ENCODE data around the gene NOSIP.

DNA sequence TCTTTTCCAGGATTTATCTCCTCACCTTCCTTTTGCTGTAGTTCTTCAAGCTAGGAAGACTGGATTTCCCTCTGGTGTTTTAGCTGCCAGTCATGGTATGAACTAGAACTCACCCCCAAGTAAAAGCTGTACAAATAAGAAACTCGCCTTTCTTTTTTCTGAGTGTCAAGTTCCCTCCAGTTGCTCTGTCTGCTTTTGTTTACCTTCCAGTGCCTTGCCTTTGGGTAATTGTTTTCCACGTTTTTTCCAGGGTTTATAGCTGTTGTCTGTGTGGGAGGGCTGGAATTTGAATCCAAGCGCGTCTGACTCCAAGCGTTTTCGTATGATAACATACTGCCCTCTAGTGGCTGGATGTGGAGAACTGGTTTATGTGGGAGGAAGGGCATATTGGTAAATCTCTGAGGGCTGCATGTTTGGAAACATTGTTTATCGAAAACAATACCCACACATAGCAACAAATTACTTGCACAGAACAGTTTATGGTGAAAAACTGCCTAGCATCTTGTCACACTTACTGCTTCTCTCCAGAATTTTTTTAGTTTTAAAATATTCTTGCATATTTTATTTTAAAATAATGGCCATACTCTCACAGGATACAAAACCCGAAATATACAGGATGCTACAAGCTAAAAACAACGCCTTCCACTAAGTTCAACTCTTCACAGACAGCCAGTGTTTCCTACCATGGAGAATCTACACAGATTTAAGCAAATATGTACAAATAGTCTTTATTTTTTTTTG, 33.4 kb downstream of the NOSIP start:
- TF ChIP-seq, protein P1, sequence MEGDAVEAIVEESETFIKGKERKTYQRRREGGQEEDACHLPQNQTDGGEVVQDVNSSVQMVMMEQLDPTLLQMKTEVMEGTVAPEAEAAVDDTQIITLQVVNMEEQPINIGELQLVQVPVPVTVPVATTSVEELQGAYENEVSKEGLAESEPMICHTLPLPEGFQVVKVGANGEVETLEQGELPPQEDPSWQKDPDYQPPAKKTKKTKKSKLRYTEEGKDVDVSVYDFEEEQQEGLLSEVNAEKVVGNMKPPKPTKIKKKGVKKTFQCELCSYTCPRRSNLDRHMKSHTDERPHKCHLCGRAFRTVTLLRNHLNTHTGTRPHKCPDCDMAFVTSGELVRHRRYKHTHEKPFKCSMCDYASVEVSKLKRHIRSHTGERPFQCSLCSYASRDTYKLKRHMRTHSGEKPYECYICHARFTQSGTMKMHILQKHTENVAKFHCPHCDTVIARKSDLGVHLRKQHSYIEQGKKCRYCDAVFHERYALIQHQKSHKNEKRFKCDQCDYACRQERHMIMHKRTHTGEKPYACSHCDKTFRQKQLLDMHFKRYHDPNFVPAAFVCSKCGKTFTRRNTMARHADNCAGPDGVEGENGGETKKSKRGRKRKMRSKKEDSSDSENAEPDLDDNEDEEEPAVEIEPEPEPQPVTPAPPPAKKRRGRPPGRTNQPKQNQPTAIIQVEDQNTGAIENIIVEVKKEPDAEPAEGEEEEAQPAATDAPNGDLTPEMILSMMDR (IDR thresholded peaks at IDR 0.05): peak; percentile 76 to 89 (median 84)
- no peak for TF ChIP-seq EP300 (IDR thresholded peaks at IDR 0.05)
- no peak for TF ChIP-seq POLR2A (IDR thresholded peaks at IDR 0.05)

All from upper lobe of left lung (tissue), 4 donors.